Tibial artery (tissue), 4 donors: ENCODE measurements around the gene DMBX1.

ENCODE experiments used
- DNase-seq, 2 donors: peaks; one replicate each; pipeline ENCODE4 v3.0.0-alpha.2; 2019
- H3K27ac ChIP-seq, 2 donors: fragments of 200-600 bp; sonication (generic) in 1 of 2; 1 replicate in 1 of 2; 2 replicates in 1 of 2; pipeline ENCODE4 v1.5.1; 2018 to 2019; ENCODE audit warnings: mild to moderate bottlenecking in 1 of 2
- H3K27me3 ChIP-seq, 2 donors: fragments of 200-600 bp; sonication (generic) in 1 of 2; one replicate each; pipeline versions ENCODE4 v1.5.1 to v1.6.0; 2016 to 2019
- H3K36me3 ChIP-seq, 3 donors: fragments of 200-600 bp; sonication (generic) in 2 of 3; one replicate each; pipeline ENCODE4 v1.5.1; 2016 to 2019; ENCODE audit warnings: mild to moderate bottlenecking in 2 of 3
- H3K4me1 ChIP-seq, 4 donors: fragments of 200-600 bp; sonication (generic) in 2 of 4; 1 replicate in 3 of 4; 2 replicates in 1 of 4; pipeline ENCODE4 v1.5.1; 2016 to 2019
- H3K4me3 ChIP-seq, 2 donors: fragments of 200-600 bp; sonication (generic) in 1 of 2; 1 replicate in 1 of 2; 2 replicates in 1 of 2; pipeline ENCODE4 v1.5.1; 2018 to 2019; ENCODE audit warnings: mild to moderate bottlenecking in 2 of 2
- H3K9me3 ChIP-seq, 3 donors: fragments of 200-600 bp; sonication (generic) in 1 of 3; one replicate each; pipeline ENCODE4 v1.5.1; 2016 to 2019
- CTCF ChIP-seq, 2 experiments: fragments of 200-600 bp in 1 of 2; fragments of 450-650 bp in 1 of 2; IDR thresholded peaks; one replicate each; pipeline ENCODE4 v1.5.1; 2017 to 2019; ENCODE audit warnings: antibody characterized with exemption in 2 of 2, mild to moderate bottlenecking in 1 of 2, moderate library complexity in 1 of 2
- intact Hi-C: fragments of 100-400 bp; cut with DNase I; formaldehyde crosslinking; loops from one replicate; pipeline ENCODE4 v1.15.0; 2023; ENCODE audit warnings: low total_unique reads

The DMBX1 gene

DNA sequence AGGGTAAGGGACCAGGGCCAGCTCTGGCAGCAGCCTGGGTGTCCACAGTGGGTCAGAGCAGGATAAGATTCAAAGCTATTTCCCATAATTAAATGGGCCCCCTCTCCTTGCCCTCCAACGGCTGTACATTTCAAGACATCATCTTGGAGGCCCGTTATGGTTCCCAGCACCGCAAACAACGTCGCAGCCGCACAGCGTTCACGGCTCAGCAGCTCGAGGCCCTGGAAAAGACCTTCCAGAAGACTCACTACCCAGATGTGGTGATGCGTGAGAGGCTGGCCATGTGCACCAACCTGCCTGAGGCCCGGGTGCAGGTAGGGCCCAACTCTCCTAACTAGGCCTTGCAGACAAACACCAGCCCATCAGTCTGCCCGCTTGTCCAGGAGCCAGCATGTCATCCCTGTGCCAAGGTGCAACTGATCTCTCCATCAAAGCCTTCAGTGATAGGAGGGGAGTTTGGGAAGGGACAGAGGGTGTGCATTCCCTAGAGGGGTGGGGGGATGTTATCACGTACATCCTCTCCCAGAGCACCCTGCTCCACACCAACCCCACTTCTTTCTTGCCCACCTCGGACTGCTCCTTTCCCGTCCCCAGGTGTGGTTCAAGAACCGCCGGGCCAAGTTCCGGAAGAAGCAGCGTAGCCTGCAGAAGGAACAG, 20.8 kb downstream of the DMBX1 start:
- H3K27me3 ChIP-seq = peaks cover 0 to 28% of the 10 kb centered on the region in 2 donors
- intact Hi-C loops = no loop called here
- no peak for DNase-seq

DNA sequence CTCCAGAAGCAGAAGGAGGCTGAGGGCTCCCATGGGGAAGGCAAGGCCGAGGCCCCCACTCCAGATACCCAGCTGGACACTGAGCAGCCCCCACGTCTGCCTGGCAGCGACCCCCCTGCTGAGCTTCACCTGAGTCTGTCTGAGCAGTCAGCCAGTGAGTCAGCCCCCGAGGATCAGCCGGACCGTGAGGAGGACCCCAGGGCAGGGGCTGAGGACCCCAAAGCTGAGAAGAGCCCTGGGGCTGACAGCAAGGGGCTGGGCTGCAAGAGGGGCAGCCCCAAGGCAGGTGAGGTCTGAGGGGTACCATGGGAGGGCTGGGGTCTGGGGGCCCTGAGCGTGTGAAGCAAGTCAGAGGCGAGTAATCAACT, 21.3 kb downstream of the DMBX1 start:
- H3K27me3 ChIP-seq = peaks cover 0 to 28% of the 10 kb centered on the region in 2 donors
- H3K36me3 ChIP-seq = no peaks in the 10 kb centered on the region
- H3K9me3 ChIP-seq = no peaks in the 10 kb centered on the region
- no peak overlapping the region for H3K27ac ChIP-seq
- intact Hi-C loops = no loop called here
- TF ChIP-seq CTCF (IDR thresholded peaks at IDR 0.05) = no peak
- DNase-seq = no peak
- no peaks in the 10 kb centered on the region for H3K4me1 ChIP-seq
- H3K4me3 ChIP-seq = no peak overlapping the region

More for the DNA sequence above, 20.8 kb downstream of the DMBX1 start:
- no peak for TF ChIP-seq CTCF (IDR thresholded peaks at IDR 0.05)
- H3K36me3 ChIP-seq = no peaks in the 10 kb centered on the region
- no peaks in the 10 kb centered on the region for H3K9me3 ChIP-seq
- no peaks in the 10 kb centered on the region for H3K4me1 ChIP-seq
- H3K4me3 ChIP-seq = no peak overlapping the region
- no peak overlapping the region for H3K27ac ChIP-seq

DNA sequence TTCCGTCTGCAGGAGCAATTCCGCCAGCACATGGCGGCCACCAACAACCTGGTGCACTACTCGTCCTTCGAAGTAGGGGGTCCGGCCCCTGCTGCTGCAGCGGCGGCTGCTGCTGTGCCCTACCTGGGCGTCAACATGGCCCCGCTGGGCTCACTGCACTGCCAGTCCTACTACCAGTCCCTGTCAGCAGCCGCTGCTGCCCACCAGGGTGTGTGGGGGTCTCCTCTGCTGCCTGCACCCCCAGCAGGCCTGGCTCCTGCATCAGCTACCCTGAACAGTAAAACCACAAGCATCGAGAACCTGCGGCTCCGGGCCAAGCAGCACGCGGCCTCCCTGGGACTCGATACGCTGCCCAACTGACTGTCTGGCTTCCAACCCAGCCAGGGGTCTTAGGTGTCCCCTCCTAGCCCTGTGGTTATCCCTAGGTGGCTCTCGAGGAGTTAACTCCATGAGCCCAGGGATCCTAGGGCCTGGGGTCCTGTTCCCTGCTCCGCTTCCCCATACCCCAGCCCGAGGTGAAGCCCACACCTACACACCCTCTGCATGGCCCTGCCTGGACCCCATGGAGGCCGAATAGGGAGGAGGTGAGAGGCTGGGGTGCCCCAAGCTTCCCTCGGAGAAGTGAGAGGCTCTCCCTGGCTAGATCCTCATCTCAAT, 22.6 kb downstream of the DMBX1 start:
- no peaks in the 10 kb centered on the region for H3K36me3 ChIP-seq
- no peak overlapping the region for H3K27ac ChIP-seq
- no peak overlapping the region for H3K4me3 ChIP-seq
- TF ChIP-seq CTCF (IDR thresholded peaks at IDR 0.05) = no peak
- intact Hi-C loops = no loop called here
- DNase-seq = no peak
- H3K27me3 ChIP-seq = peaks cover 0 to 19% of the 10 kb centered on the region in 2 donors
- H3K9me3 ChIP-seq = no peaks in the 10 kb centered on the region
- H3K4me1 ChIP-seq = peaks cover 0 to 6% (median 0%) of the 10 kb centered on the region in 4 donors

DNA sequence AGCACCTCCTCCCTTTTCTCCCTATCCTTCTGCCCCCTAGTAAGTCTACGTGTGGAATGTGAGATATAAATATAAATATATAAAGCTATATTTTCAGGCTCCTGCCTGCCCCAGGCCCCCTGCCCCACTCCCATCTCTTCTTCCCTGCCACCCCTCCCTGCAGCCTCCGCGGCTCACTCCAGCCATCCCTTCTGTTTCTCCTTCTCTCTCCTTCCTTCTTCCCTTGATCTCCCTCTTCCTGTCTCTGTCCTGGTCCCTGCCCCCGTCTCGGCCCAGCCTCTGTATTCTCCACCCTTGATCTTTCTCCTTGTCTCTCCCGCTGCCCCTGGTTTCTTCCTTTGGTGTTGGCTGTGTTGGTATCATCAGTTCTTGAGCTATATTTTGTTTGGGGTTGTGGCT, 23.2 kb downstream of the DMBX1 start:
- Histone ChIP-seq H3K9me3 (no peaks in the 10 kb centered on the region), H3K27me3 (peaks cover 0 to 19% of the 10 kb centered on the region in 2 donors), H3K36me3 (no peaks in the 10 kb centered on the region), H3K27ac (no peak overlapping the region), H3K4me1 (peaks cover 0 to 6% (median 0%) of the 10 kb centered on the region in 4 donors), H3K4me3 (no peak overlapping the region)
- no peak for DNase-seq
- intact Hi-C loops = no loop called here
- TF ChIP-seq CTCF (IDR thresholded peaks at IDR 0.05) = no peak

DNA sequence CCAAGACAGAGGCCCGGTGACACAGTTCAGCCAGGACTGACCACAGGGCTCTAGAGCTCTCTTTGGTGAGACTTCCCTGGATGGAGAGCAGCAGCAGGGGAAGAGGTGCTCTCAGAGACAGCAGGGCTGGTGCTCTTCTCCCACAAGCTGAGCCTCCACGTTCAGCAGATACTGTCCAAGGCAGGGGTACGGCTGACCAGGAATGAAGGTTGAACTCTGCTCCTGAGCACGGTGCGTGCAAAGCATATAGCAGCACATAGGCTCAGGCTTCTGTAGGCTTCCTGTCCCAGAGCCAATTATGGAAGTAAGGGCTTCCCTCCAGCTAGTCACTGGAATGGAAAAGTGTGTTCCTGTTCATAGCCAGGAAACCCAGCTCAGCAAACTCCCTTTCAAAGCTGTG, 23.9 kb downstream of the DMBX1 start:
- Histone ChIP-seq H3K27ac (no peak overlapping the region), H3K36me3 (no peaks in the 10 kb centered on the region), H3K9me3 (no peaks in the 10 kb centered on the region), H3K4me3 (no peak overlapping the region), H3K27me3 (peaks cover 0 to 26% of the 10 kb centered on the region in 2 donors), H3K4me1 (peaks cover 0 to 6% (median 0%) of the 10 kb centered on the region in 4 donors)
- intact Hi-C loops = no loop called here
- no peak for DNase-seq
- TF ChIP-seq CTCF (IDR thresholded peaks at IDR 0.05) = no peak
